ENCODE measurements around the gene ELMO2.

- TF ChIP-seq POLR2A (IDR thresholded peaks at IDR 0.05; ENCODE audit: low read depth, low read length): no peak
- no peak for TF ChIP-seq TAF1 (IDR thresholded peaks at IDR 0.05; ENCODE audit: borderline replicate concordance, low read depth, low read length)
Observed at GRCh38 chr20:46339037-46339436, 67.4 kb downstream of the ELMO2 start.
